Spleen (tissue), 11 donors: ENCODE data around the gene PDZD2. TPM values are rescaled to one million over a fixed set of nuclear protein-coding genes. Genes with fewer than 3 reads are reported as not detected.

Experiments
- DNase-seq: peaks from one replicate; pipeline ENCODE4 v3.0.0-alpha.2; 2020
- H3K27ac ChIP-seq, 8 donors: fragments of 200-600 bp; sonication (generic) in 7 of 8; 1 replicate in 4 of 8; 2 replicates in 4 of 8; pipeline versions ENCODE4 v1.5.0 to v1.8.0; 2016 to 2021; ENCODE audit warnings: inconsistent platforms in 4 of 8, mild to moderate bottlenecking in 4 of 8, moderate library complexity in 1 of 8
- H3K27me3 ChIP-seq, 7 donors: fragments of 200-600 bp; sonication (generic) in 6 of 7; replicated peaks in 1 of 7; 1 replicate in 4 of 7; 2 replicates in 3 of 7; pipeline versions ENCODE4 v1.5.0 to v1.8.0; 2016 to 2021; ENCODE audit warnings: inconsistent platforms in 3 of 7, mild to moderate bottlenecking in 1 of 7
- H3K36me3 ChIP-seq, 6 donors: fragments of 200-600 bp; sonication (generic) in 5 of 6; 1 replicate in 4 of 6; 2 replicates in 2 of 6; pipeline versions ENCODE4 v1.5.0 to v1.8.0; 2016 to 2021; ENCODE audit warnings: inconsistent platforms in 2 of 6
- H3K4me1 ChIP-seq, 6 donors: fragments of 200-600 bp; sonication (generic) in 5 of 6; 1 replicate in 3 of 6; 2 replicates in 3 of 6; pipeline versions ENCODE4 v1.5.0 to v1.8.0; 2016 to 2021; ENCODE audit warnings: inconsistent platforms in 3 of 6
- H3K4me3 ChIP-seq, 8 donors: fragments of 200-600 bp; sonication (generic) in 7 of 8; 1 replicate in 4 of 8; 2 replicates in 4 of 8; pipeline versions ENCODE4 v1.5.0 to v1.8.0; 2016 to 2021; ENCODE audit warnings: inconsistent platforms in 4 of 8, mild to moderate bottlenecking in 4 of 8, moderate library complexity in 2 of 8
- H3K9me3 ChIP-seq, 8 donors: fragments of 200-600 bp; sonication (generic) in 7 of 8; 1 replicate in 4 of 8; 2 replicates in 4 of 8; pipeline versions ENCODE4 v1.5.0 to v1.8.0; 2016 to 2021; ENCODE audit warnings: inconsistent platforms in 4 of 8
- POLR2A ChIP-seq, 3 donors: fragments of 450-650 bp; IDR thresholded peaks; one replicate each; pipeline ENCODE4 v1.5.1; 2017; ENCODE audit warnings: antibody characterized with exemption in 3 of 3, mild to moderate bottlenecking in 1 of 3
- POLR2AphosphoS5 ChIP-seq, 3 donors: sonication (generic); formaldehyde crosslinking; IDR thresholded peaks; one replicate each; pipeline ENCODE4 v1.5.1; 2017; ENCODE audit warnings: antibody characterized with exemption in 3 of 3
- WGBS, 5 donors: extraction: QIAGEN DNeasy Blood & Tissue Kit in 3 of 5; methylation state at CpG; one replicate each; pipeline versions ENCODE4 v1.1.5 to v1.1.7; 2013 to 2018; 5-methylcytosine and 5-hydroxymethylcytosine counted together
- intact Hi-C: fragments of 100-400 bp; cut with DNase I; formaldehyde crosslinking; loops from one replicate; pipeline ENCODE4 v1.15.0; 2023; ENCODE audit warnings: low total_unique reads
- polyA plus RNA-seq, 3 donors: library from polyadenylated mRNA; stranded (reverse); fragments of 200-250 nt; gene quantifications; one replicate each; pipeline ENCODE4 v1.2.1, GENCODE V29; 2013
- total RNA-seq, 7 donors: library from RNA; depleted of rRNA in 3 of 7; stranded (reverse); fragments of >200 nt in 3 of 7; fragmentation: NEBNext Ultra II Directional in 4 of 7; extraction: Animal tissue kit (Norgen Biotek cat#: 25700) in 4 of 7; gene quantifications; one replicate each; pipeline versions ENCODE4 v1.1.0 to v1.2.1, GENCODE V29; 2016 to 2021
- TF ChIP-seq, protein P1 (sequence below), 11 experiments: fragments of 200-600 bp in 7 of 11; fragments of 450-650 bp in 4 of 11; sonication (generic) in 4 of 11; IDR thresholded peaks in 8 of 11; conservative IDR thresholded peaks in 3 of 11; 1 replicate in 7 of 11; 2 replicates in 4 of 11; pipeline versions ENCODE4 v1.4.0 to v1.8.0; 2016 to 2021; ENCODE audit warnings: antibody characterized with exemption in 11 of 11, inconsistent platforms in 4 of 11, mild to moderate bottlenecking in 1 of 11
- donor health status: healthy with polysubstance abuse.
- donor health status: DM: no; HTN: no; CAD: no; lungs with moderate emphysema.
- donor health status: DM: no; HTN: no; CAD: no.
- donor health status: Bipolar disorder and iron deficiency.
- donor health status: healthy.
- donor health status: DM: no; HTN: no; CAD: no.
- donor health status: DM: yes; HTN: yes; CAD: no.

PDZD2 gene
- total and polyA plus RNA-seq, 10 donors = 0.09 to 4.7 (median 2.4) TPM

DNA sequence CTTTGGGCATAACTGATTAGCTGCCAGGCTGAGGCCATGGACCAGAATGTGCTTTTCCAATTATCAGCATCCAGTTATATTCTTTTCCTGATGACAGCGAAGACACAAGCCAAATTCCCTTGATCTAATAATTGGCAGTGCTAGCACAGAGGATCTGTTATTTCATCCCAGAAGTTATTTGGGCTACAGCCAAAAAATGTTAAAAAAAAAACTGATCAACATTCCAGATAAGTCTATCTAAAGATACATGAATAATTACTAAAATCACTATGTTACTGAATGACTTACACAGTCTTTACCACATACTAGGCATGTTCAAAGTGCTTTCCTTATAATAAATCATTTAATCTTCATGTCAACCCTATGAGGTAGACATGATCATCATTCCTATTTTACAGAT, 13.5 kb upstream of the PDZD2 start:
- intact Hi-C loops = no loop called here
- H3K27ac ChIP-seq = no peak overlapping the region
- no peaks in the 10 kb centered on the region for H3K4me1 ChIP-seq
- H3K9me3 ChIP-seq = no peaks in the 10 kb centered on the region
- DNase-seq = no peak
- WGBS, 5 donors = 74 to 90% (median 83%) methylated on average over 1 of the region's 1 CpG
- peaks cover 0 to 23% (median 0%) of the 10 kb centered on the region in 7 donors for H3K27me3 ChIP-seq
- no peak overlapping the region for H3K4me3 ChIP-seq
- TF ChIP-seq POLR2A (IDR thresholded peaks at IDR 0.05) = no peak
- TF ChIP-seq, protein P1, sequence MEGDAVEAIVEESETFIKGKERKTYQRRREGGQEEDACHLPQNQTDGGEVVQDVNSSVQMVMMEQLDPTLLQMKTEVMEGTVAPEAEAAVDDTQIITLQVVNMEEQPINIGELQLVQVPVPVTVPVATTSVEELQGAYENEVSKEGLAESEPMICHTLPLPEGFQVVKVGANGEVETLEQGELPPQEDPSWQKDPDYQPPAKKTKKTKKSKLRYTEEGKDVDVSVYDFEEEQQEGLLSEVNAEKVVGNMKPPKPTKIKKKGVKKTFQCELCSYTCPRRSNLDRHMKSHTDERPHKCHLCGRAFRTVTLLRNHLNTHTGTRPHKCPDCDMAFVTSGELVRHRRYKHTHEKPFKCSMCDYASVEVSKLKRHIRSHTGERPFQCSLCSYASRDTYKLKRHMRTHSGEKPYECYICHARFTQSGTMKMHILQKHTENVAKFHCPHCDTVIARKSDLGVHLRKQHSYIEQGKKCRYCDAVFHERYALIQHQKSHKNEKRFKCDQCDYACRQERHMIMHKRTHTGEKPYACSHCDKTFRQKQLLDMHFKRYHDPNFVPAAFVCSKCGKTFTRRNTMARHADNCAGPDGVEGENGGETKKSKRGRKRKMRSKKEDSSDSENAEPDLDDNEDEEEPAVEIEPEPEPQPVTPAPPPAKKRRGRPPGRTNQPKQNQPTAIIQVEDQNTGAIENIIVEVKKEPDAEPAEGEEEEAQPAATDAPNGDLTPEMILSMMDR (IDR thresholded peaks at IDR 0.05 in 8 of 11, conservative IDR thresholded peaks at IDR 0.05 in 3 of 11) = no peak
- TF ChIP-seq POLR2AphosphoS5 (IDR thresholded peaks at IDR 0.05) = no peak
- H3K36me3 ChIP-seq = no peaks in the 10 kb centered on the region

DNA sequence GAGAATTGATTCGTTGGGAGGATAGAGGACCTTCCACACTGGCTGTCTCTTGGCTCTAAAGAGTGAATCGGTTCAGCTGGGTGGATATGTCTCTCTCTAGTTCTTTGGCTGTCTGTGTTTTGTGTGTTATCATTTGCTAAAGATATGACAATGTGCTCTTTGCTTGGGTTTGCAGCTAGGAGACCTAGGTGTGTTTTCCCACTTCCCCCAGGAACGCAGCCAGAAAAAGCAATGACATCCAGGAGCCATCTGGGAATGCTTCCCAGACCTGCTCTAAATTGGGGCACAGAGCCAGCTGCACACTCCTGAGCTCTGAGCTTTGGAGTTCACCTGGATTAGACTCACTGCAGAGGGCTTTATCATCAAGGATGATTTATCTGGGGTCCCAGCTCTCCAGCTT, 12.8 kb upstream of the PDZD2 start:
- Histone ChIP-seq H3K27me3 (peaks cover 0 to 20% (median 0%) of the 10 kb centered on the region in 7 donors), H3K27ac (no peak overlapping the region), H3K36me3 (no peaks in the 10 kb centered on the region), H3K4me1 (no peaks in the 10 kb centered on the region), H3K4me3 (no peak overlapping the region), H3K9me3 (no peaks in the 10 kb centered on the region)
- TF ChIP-seq, protein P1 (IDR thresholded peaks at IDR 0.05 in 8 of 11, conservative IDR thresholded peaks at IDR 0.05 in 3 of 11) = no peak
- TF ChIP-seq POLR2AphosphoS5 (IDR thresholded peaks at IDR 0.05) (no peak), POLR2A (IDR thresholded peaks at IDR 0.05) (no peak)
- intact Hi-C loops = no loop called here
- WGBS, 5 donors = 69 to 83% (median 75%) methylated on average over 3 of the region's 3 CpGs
- DNase-seq = no peak

GRCh38 chr5:31626604-31627234, 12.2 kb upstream of the PDZD2 start:
- TF ChIP-seq, protein P1 (IDR thresholded peaks at IDR 0.05 in 8 of 11, conservative IDR thresholded peaks at IDR 0.05 in 3 of 11) = no peak
- no peak for TF ChIP-seq POLR2A (IDR thresholded peaks at IDR 0.05)
- no peak for TF ChIP-seq POLR2AphosphoS5 (IDR thresholded peaks at IDR 0.05)
- intact Hi-C loops = no loop called here
- 86 to 90% (median 89%) methylated on average over 11 of the region's 11 CpGs for WGBS, 5 donors

GRCh38 chr5:31630931-31631330, 8.0 kb upstream of the PDZD2 start:
- intact Hi-C loops = no loop called here
- 78 to 90% (median 80%) methylated on average over 7 of the region's 7 CpGs for WGBS, 5 donors
- no peak for DNase-seq
- Histone ChIP-seq H3K9me3 (no peaks in the 10 kb centered on the region), H3K27ac (no peak overlapping the region), H3K4me1 (no peaks in the 10 kb centered on the region), H3K36me3 (no peaks in the 10 kb centered on the region), H3K4me3 (no peak overlapping the region), H3K27me3 (peaks cover 0 to 36% (median 0%) of the 10 kb centered on the region in 7 donors)
- TF ChIP-seq, protein P1 (IDR thresholded peaks at IDR 0.05 in 8 of 11, conservative IDR thresholded peaks at IDR 0.05 in 3 of 11) = no peak
- TF ChIP-seq POLR2AphosphoS5 (IDR thresholded peaks at IDR 0.05) (no peak), POLR2A (IDR thresholded peaks at IDR 0.05) (no peak)

More at GRCh38 chr5:31626604-31627234, 12.2 kb upstream of the PDZD2 start:
- no peak overlapping the region for H3K27ac ChIP-seq
- H3K36me3 ChIP-seq = no peaks in the 10 kb centered on the region
- no peaks in the 10 kb centered on the region for H3K4me1 ChIP-seq
- peaks cover 0 to 20% (median 0%) of the 10 kb centered on the region in 7 donors for H3K27me3 ChIP-seq
- H3K9me3 ChIP-seq = no peaks in the 10 kb centered on the region
- no peak overlapping the region for H3K4me3 ChIP-seq
- no peak for DNase-seq
